Kidney glomerular epithelial cell (primary cell): ENCODE results near the gene RAB31.

Experiments used
- DNase-seq: peaks from one replicate; lab custom pipeline; 2025; lab: John Stamatoyannopoulos, UW

Gene RAB31

GRCh38 chr18:9738266-9738969, 30.3 kb downstream of the RAB31 start:
- DNase-seq = no peak

DNA sequence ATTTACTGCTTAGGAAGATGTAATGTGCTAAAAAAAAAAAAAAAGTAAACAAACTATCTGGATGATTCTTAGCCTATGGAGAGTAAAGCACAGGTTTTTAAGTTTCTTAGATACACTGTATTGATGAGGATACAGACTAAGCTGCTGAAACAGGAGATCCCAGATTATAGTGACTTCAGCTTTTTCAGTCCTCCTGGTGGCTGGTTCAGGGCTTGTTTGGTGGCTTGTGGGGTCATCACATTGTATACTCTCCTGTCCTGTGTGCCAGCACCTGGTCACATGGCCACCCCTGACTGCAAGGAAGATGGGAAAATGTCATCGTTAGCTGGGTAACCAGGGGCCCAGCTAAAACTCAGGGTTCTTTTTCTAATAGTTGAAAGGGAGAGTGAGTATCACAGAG, 31.4 kb downstream of the RAB31 start:
- no peak for DNase-seq

DNA sequence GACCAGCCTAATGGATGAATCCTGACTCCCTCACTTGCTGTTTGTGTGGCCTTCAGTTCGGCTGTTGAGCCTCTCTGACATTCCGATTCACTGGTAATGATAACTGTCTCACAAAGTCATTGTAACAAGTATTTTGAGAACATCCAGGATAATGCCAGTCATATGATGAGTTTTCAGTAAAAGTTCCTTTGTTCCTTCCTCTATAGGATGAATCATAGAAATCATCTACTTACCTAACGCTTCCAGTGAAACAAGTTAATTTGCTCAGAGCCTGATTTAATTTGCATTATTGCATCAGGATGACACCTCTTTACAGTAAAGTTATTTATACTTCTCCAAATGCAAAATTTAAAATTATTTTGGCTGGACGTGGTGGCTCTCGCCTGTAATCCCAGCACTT, 32.0 kb downstream of the RAB31 start:
- no peak for DNase-seq

DNA sequence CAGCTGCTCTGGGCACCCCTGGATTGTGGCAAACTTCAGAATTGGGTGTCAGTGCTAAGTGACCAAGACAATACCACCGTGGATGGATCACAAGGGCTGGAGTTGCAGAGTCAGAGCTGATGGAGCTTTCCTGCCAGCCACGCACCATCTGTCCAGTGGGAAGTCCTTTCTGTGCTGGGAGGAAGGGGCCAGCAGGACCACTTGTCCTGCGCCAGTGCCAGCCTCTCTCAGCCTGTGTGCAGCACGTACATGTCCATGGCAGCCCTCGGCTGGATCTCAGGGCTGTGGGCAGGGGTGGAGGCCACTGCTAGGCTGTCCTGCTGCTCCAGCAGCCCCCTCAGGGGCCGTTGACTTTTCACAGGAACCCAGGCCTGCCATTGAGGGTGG, 33.3 kb downstream of the RAB31 start:
- DNase-seq = no peak

DNA sequence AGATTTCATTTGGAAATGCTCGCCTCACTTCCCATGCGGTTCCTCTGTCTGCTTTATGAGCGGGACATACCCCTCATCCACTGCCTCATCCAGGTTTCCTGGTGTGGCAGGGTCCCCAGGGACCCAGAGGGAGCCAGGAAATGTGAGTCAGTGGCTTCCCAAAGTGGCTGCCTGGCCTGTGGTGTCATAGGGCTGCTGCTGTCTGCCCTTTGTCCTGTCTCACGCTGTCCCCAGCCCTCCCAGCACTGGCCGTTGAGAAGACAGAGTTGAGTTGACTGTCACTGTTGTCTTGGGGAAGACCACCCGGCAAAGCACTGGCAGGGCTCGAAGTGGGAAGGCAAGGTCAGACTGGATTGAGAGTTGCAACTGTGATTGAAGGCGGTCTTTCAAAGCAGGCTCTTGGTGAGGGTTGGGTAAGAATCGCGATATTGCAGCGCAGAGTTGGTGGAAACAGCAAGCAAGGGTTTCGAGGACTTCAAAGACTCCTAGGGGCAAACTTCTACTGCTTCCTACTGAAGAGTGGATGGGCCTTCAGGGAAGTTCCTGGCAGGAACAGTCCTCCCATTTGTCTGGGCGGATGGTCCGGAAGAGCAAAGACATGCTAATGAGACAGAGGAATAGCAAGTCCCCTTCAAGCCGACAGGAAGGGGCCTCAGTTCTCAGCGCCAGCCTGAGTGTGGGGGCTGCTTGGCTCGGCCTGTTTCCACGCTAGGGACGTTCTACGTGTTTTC, 33.9 kb downstream of the RAB31 start:
- DNase-seq = no peak

DNA sequence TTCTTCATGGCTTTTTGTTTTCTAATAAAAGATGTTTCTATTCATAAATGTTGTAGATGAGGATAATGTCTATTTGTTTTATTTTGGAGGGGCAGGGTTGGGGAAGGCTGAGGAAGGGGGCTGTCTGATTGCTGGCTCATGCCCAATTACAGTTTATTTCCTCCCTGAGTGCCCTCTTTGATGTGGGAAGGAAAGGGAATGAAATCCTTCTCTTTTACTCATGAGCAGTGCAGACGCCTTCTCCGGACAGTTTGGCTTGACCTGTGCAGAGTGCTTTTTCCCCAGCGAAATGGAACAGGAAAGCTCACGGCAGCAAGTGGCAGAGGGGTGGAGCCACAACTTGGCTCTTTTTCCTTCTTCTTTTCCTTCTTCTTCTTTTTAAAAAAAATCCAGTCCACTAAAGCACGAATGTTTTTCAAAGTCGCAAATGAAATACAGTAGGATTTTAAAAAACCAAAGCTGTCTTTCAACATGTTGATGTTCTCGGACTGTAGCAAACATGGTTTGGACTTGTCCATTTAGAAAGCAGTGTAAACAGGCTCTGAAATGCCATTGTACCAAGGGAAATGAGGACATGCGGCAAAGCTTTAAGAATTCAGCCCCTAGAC, 34.5 kb downstream of the RAB31 start:
- peak; percentile 44 for DNase-seq

GRCh38 chr18:9743200-9744016, 35.3 kb downstream of the RAB31 start:
- peak; percentile 92 for DNase-seq

GRCh38 chr18:9746958-9747357, 38.9 kb downstream of the RAB31 start:
- no peak for DNase-seq

- no peak for DNase-seq
Observed at GRCh38 chr18:9749611-9750010, 41.5 kb downstream of the RAB31 start.

DNA sequence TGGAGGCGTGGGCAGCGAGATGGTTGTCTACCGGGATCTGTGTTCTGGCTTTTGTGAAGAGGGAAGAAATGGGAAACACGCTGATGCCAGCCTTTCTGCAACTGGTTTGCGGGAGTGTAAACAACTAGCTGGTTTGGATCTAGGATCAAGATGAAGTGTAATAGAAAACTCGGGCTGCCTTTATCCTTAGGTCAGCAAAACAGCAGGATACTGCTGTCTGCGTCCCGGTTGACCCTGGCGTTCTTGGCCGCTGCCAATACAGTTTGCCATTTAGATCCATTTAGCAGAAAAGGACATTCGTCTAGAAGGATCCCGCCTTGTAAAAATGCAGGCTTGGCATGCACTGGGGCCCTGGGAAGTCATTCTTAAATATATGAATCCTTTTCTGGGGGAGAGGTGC, 42.0 kb downstream of the RAB31 start:
- no peak for DNase-seq

DNA sequence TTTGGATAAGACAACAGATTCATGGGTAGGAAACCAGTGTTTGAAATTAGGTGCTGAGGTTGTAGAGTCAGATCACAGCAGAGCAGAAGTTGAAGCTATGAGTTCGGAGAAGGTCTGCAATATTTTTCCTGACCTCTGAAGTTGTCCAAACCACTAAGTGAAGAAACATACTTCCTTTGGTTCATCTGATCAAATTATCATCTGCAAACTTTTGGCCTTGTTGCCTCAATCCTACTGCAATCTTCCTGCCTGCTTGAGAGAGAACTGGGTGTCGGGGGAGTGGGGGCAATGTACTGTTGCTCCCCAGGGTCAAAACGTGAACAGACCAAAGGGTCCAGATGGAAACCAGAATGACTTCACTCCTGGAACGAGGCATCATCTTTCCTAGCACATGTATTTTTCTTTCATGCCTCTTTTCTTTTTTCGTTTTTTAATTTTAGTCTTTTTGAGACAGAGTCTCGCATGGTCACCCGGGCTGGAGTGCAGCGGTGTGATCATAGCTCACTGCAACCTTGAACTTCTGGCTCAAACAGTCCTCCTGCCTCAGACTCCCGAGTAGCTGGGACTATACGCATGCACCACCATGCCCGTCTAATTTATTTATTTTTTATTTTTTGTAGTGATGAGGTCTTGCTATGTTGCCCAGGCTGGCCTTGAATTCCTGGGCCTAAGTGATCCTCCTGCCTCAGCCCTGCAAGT, 42.7 kb downstream of the RAB31 start:
- no peak for DNase-seq

DNA sequence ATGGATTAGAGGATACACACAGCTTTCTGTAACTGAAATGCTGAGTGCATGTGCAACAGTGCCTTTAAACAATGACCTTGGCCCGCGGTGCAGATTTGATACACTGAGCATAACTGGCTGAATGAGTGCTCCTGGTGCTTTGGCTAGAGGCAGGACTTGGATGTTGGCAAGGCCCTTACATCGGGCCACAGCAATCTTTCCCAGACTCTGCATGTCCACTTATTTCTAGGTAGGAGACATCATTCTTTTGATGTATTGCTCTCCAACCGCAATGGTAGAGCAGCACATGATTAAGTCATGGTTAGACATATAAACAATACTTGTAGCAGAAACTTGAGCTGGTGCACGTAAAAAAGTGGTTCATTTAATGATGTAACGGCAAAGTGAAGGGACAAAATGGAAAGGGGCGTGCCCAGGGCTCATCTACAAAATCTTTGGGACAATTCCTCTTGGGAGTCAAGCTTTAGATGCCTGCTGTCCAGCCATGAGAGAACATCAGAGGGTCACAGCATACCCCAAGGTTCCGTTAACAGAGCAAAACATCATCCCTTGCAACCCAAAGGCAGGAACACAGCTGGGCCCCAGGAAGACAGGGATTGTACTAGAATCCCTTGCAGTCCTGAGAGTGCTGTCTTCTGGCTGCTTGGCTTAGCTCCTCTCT, 43.4 kb downstream of the RAB31 start:
- DNase-seq = no peak

DNA sequence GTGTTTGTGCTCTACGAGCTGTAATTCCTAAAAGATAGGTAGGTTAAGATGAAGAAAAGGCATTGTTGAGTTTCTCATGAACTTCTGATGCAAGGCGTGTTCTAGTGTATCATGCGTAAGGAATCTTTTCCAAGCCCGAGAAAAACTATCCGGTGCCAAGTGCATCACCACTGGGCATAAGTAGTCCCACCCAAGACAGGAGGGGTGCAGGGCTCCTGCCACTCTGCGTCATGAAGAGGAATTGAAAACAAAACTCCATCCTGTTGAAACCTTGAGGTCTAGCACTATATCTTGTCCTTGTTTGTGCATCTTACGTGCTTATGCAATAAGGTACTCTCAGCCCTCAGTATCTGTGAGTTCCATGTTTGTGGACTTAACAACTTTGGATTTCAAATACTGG, 45.7 kb downstream of the RAB31 start:
- DNase-seq = no peak

DNA sequence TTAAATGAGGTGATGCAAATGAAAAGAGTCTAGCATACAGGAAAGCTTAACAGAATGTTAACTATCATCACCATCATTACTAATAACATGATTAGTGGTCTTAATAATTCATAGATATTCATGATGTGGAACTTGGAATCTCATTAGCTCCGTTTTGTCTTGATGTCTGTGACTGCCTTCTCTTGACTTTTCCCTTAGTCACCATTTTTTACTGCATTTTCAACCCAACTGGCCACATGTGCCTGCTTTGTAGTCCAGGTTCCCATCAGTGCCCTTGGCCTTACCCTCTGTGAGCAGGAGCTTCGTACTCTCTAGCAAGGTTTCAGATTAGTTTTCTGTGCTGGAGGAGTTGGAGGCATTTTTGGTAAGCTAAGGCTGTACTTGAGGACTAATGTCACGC, 47.0 kb downstream of the RAB31 start:
- no peak for DNase-seq

- DNase-seq = no peak
Observed at GRCh38 chr18:9755615-9756014, 47.5 kb downstream of the RAB31 start.

- DNase-seq = no peak
Observed at GRCh38 chr18:9756271-9756932, 48.3 kb downstream of the RAB31 start.

GRCh38 chr18:9756933-9757470, 48.9 kb downstream of the RAB31 start:
- no peak for DNase-seq

DNA sequence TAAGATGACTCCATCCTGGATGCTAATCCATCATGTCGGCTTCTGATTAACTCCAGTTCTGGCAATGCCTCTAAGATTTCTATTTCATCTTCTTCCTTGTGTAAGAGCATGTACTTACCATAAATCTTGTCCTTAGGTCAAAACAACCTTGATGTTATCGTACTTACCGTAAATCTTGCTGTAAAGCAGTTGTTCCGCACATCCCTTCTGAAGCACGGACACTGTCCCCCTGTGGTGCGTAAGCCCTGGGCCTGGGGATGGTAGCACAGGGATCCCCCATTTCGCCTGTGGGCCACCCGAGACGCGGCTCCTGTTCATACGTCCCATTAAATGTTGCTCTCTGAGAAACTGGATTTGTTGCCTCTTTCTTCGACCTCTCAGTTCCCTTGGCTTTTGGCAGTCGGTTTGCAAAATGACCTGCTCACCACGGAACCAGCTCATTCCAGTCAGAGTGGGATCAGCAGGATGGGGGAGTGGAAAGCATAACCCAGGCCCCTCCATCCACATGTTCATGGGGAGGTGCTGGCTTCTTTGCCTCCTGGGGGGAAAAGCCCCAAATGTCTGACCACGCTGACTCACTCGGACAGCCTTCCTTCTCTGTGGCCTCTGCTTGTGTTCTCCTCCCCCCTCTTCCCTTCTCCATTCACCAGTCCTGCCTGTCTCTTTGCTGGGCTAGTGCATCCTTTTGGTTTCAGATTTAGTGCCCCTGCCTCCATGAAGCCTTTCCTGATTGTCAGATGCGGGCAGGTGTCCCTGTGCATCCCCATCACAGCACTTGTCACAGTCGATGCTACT, 49.9 kb downstream of the RAB31 start:
- DNase-seq = no peak

- no peak for DNase-seq
Observed at GRCh38 chr18:9758624-9759075, 50.5 kb downstream of the RAB31 start.

DNA sequence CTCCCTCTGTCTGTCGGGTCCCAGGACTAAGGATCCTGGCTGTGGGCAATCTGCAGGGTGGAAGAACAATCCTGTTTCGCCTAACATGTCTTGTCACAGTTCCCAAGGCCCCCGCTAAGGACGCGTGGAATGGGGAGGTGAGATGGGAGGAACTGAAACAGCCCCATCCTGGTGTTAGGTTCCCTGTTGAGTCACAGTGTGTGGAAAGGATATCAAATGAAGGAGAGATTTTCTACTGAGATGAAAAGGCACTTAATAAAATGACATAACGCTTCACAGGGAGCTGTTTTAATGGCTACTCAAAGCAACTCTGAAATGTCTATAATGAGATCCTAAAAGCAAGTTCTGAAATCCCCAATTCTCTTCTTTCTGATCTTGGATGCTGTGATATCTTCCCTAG, 52.5 kb downstream of the RAB31 start:
- DNase-seq = no peak
